UCSD-AML1 (cell line): ENCODE results near the gene PPP1R3G.

Experiments
- DNase-seq: peaks from one replicate; lab custom pipeline; 2025; ENCODE audit not compliant: unreplicated experiment; lab: John Stamatoyannopoulos, UW

PPP1R3G gene

DNA sequence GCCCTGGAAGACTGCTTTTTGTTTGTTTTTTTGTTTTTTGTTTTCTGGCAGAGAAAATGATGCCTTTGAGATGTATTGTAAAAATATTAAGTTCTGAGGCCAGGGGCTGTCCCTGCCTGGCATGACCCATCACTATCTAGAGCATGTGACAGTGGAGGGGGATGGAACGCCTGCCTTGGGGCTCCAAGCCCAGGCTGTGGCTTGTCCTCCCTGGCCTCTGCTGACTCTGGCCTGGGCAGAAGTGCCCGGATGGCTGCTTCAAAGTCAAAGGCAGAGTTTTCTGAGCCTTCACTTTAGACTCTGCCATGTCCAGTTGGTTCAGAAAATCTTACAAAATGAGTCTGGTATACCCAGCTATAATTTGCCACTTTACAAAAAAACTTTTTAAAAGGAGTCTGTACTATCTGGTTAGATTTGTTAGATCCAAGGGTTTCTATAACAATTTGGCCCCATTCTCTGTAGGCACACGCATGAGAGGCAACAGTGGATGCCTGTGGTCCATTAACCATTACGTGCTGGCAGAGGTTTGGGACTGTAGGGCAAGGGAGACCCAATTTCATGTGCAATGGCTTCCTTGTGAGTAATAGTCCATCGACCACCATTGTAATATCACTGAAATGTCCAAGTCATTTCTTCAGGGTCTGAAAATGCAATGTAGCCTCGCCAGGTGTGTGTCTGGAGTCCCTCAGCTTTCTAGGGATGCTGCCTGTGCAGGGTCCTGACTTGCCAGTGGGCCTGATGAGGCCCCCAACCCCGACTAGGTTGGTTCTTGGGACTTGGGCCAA is 8.3 kb downstream of the PPP1R3G start:
- DNase-seq, result no peak

DNA sequence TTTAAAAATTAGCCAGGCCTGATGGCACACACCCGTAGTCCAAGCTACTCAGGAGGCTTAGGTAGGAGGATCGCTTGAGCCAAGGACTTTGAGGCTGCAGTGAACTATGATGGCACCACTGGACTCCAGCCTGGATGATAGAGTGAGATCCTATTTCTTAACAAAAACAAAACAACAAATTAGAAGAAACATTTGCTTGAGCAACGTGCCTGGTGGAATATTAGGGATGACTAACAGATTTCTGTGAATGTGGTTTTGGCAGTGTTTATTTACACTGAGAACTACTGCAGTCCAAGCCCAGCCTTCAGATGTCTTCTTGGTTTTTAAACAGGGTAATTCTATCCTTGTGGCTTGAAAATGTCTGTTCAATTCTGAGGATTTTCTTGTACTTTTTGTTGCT is 9.2 kb downstream of the PPP1R3G start:
- DNase-seq, result no peak

DNA sequence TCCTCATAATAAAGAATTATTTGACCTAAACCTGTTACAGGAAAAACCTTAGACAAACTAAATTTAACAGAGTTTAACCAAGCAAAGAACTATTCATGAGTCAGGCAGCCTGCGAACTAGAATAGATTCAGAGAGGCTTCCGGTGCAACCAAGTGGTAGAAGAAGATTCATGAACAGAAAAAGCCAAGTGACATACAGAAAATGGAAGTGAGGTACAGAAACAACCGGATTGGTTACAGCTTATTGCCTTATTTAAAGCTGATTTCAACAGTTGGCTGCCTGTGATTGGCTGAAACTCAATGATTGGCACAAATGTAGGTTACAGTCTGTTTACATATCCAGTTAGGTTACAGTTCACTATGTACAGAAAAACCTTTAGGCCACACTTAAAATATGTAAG is 10.1 kb downstream of the PPP1R3G start:
- no peak for DNase-seq

DNA sequence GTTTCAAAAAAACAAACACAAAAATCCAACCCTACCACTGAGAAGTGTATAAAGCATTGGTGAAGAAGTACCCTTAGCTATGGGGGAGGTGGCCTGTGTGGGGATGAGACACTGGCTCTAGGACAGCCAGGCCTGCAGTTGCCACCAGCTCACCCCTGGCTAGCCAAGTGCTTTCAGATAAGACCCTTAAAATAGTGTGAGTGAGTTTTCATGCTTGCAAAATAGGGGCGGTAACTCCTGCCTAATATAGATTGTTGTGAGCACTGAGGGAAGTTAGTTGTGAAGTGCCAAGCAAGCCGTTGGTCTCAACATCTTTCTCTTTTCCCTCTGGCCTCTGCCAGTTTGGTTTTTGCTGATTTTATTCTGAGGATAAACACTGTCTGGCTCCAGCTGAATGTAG is 11.3 kb downstream of the PPP1R3G start:
- DNase-seq, result no peak

DNA sequence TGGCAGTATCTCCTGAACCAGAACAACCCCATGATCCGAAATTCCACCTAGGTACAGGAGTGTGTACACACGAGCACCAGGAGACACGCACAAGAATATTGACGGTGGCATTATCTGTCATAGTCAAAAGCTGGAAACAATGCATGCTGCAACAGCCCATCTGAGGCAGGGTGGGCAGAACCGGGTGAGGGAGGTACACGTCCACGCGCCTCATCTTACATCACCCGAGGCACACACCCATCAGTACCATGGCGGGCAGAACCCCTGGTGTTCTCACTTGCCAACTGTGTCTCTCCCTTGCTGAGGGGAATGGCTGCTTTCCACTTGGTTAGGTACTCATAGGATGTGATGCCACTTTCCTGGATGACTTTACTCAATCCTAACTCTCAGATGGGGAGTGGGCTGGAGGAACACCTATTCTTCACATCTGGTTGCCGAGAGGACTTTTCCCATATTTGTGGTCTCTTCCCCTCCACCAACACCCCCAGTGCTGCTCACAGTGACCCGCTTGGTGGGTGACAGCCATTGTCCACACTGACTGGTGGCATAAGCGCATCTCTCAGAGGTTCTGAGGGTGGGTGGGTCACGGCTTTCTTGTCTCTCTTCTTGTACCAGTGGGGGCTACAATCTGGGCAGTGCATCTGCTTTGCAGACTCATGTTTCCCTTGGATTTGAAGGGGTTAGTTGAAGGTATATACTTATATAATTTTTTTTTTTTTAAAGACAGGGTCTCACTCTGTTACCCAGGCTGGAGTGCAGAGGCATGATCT is 13.5 kb downstream of the PPP1R3G start:
- no peak for DNase-seq

DNA sequence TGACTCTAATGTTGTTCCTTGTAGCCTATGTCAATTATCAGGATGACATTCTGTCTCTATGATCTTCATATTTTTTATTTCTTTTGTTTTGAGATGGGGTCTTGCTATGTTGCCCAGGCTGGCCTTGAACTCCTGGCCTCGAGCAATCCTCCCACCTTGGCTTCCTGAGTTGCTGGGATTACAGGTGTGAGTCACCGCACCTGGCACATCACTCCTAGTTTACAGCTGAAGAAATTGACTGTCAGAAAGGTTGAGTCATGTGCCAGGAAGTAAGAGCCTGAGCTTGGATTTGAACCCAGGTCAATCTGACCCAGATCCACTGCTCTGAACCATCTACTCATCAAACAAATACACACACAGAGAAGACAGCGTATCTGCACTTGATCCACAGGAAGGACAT is 14.4 kb downstream of the PPP1R3G start:
- DNase-seq, result no peak

DNA sequence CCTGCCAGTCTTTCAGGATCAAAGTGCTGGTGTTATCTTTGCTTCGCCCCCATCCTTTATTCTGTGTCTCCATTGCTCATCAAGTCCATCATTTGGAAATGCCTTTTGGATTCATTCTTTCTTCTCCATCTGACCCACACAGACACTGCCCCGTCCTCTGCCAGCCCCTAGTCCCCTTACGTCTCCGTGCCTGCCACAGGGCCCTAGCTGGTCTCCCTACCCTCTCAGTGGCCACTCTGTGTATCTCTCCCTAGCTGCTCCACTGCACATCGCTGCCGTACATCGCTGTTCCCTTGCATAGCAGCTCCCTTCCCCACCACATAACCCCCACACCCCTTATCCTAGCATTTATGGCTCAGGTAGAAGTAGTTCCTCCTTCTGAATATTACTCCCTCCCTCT is 15.7 kb downstream of the PPP1R3G start:
- no peak for DNase-seq

DNA sequence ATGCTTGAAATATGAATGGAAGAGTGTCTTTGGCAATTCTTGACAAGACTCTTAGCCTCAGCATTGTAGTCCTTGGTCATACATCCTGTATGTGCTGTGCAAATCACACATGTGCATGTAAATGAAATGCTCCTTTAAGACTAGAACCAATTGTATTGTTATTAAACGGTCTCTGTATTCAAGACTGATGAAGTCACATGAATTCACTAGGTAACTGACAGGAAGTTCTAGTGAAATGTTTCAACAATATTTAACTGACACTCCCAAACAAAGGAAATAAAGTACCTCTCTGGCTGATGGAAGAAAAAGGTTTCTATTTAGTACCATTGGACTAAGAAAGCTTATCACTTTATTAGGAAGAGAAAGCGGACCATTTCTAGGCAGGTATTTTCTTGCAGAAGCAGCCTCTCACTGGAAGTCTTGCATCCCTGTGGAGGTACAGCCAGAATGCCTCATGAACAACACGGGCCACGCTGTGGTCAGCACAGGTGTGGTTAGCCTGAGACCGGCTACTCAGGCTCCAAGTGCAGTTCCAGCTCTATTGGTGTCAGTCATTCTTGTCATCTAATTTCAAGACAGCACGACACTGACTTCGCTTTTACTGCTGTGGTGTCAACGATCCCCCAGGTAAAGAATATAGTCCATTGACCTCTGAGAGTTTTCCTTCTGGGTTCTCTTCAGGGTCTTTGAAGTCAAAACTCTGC is 17.3 kb downstream of the PPP1R3G start:
- DNase-seq, result no peak

DNA sequence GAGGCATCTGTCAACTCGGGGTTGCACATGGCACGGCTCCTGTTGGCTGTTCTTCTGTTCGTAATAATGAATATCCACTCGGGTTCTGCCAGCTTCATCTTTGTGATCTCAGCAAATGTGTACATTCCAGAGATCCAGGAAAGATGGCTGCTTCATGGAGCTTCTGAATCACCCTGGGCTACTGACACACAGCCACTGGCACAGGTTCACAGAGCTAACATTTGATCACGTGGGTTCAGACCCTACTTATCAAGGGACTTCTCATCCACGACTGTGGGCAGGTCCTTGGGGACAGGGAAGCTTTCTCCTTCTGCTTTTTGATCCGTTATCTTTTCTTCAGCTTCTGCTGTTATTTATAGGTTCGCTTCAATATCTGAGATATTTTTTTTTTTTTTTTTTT is 18.1 kb downstream of the PPP1R3G start:
- no peak for DNase-seq

DNA sequence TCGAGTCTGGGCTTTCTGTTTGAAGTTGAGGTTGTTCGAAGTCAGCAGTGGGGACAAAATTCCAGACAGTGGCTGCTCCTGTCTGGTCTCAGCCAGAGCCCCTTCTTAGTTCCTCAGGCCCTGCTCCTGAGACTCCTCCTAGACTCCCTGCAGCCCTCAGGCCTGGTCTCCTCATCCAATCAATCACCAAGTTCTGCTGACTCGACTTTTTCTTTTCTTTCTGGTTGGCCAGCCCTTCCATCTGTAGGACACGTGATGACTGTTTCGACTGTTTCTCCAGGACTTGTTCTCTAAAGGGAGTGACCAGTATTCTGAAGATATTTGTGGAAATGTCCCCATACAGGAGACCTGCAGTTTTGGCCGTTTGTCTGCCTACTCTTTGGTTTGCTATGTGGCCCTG is 19.5 kb downstream of the PPP1R3G start:
- no peak for DNase-seq

DNA sequence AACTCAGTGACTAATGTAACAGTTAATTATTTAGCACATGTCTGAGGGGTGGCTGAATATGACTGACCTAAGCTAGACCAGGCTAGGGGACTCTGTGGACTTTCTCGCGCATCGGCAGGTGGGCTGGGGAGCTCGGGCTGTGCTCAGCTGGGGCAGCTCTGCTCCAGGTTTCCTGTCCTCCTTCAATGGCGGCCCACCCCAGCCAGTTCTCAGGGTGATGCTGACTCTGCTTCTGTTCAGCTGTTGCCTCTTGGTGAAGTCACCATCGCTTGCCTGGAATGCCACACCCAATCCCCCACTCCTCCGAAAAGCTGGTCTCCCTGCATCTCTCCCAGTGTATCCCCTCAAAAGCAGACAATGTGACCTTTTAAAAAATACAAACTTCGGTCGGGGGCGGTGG is 20.0 kb downstream of the PPP1R3G start:
- DNase-seq, result no peak

DNA sequence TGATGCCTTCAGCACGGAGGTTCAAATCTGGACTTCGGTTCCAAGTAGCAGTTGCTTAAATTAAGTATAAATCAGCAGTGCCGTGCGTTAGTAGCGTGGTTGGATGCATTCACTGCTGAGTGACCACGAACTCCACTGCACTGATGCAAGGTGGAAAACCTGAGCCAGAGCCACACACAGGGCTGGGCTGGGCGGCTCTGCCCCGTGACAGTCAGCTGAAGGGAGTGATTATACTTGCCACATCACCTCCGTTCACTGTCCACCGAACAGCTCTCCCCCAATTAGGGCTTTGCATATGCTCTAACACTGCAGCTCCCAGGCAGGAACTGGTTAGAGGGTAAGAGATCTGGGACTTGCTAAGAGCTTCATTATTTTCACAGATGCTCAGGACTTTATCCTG is 22.2 kb downstream of the PPP1R3G start:
- no peak for DNase-seq

DNA sequence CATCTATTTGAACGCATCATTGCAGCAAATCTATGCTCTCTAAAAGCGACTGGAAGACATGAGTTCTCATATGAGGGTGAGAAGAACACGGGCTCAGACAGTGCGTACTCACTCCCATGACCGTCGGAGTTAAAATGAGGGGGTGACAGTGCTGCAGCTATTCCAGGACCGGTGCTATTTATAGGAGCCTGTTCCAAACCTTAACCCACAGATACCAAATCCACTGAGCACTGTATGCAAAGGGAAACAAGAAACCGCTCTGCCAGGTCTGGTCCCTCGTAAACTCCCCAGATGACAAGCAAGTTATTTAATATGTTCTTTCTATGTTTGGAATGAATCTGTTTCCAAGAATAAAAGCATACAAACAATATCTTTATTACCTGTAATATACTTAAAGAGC is 22.9 kb downstream of the PPP1R3G start:
- DNase-seq, result no peak

DNA sequence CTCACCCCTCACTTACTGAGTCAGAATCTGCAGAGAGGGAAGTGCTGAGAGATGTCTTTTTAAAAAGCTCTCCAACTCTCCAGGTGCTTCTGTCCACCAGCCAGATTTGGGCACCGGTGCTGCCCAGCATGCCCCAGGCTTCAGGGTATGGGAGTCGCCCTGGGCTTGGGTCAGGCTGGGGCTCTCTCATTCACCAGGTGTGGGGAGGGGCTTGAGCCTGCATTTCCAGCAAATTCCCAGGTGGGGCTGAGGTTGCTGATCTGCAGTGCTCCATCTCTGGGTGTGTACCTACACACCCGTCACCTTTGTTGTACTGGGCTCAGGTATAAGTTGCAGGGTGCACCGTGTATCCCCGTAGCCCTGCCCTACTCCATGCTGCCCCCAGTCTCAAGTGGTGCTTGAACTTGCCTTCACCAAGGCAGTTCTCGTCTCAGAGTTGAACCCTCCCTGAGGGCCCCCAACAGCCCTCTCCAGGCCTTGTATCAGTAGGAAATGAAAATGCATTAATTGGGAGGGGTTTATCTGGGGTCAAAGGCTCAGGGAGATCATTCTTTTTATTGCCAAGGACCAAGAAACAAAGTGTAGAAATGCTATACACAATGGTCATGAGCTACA is 23.5 kb downstream of the PPP1R3G start:
- DNase-seq, result no peak

DNA sequence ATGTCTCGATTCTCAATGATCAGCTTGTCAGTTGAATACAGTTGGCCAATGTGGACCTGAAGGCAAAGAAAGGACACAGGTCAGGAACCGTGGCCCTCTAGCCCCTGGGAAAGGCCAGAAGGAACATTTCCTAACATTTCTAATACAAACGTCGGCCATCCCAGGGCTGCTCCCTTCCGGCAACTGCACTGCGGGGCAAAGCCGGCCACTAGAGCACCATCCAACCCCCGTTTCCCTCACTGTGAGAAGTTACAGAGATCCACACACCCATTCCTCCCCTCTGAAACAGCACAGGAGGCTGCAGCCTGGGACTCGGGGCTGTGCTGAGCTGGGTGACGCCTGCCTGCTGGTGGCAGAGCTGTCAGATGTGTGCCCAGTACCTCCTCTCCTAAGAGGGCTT is 24.3 kb downstream of the PPP1R3G start:
- DNase-seq, result no peak

DNA sequence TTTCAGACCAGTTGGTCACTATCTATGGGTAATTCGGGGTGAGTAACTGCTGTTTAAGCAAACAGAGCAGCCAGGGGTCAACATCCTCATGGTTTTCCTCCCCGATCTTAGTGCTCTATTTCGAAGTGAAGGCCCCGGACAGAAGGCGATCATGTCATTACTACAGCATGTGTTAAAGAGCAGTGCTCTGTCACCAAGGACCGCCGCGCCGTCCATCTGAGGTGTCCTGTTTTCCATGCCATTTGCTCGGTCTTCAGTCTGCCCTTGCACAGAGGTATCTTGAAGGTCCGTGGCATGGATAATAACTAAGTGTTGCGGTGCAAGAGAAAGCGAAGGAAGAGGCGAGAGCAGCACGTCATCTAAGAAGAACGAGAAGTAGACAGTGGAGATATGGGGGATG is 25.1 kb downstream of the PPP1R3G start:
- no peak for DNase-seq

DNA sequence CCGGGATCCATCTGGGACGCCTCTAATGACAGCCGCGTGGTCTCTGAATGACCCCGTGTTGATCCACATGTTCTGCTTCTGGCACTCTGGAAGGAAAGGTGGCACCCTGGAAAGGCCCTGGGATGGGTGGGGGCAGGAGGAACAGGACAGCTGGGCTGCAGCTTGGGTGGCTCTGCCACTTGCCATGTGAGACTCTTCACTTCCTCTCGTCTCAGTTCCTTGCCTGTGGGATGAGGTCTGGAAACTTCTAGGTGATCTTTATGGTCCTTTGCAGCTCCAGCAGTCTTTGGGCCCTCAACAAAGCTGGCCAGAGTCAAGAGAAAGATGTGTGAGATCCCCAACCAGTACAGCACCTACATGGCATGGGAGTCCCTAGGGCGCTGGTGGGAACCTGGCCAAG is 26.5 kb downstream of the PPP1R3G start:
- no peak for DNase-seq

DNA sequence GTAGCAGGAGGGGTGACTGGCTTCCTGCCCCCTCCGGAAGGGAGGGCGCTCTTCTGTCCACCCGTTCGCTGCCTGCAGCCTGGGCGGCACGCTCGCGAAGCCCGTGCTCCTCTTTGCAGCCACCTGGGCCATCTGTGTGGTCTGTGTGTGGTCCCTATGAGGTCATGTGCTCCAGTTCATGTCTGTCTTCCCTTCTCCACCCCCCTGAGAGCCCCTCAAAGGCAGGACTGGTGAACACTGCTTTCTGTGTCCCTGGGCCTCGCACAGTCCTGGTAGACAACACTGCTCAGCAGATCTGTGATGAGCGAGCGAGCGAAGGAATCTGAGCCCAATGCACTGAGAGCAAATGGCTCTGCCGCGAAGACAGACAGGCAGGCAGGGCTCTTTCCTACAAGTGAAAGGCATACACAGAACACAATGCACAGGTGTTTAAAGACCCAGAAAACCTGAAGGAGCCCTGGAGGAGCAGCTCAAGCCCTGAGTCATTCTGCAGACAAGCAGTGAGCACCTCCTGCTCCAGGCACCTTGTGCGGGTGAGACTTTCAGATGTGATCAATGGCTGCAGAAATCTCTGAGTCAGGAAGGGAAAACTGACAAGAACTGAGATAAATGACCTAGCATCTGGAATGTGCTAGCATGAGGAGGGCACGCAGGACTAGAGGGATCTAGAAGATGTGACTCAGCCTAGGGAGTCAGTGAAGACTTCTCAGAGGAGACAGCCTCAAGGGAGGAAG is 27.1 kb downstream of the PPP1R3G start:
- DNase-seq, result no peak

DNA sequence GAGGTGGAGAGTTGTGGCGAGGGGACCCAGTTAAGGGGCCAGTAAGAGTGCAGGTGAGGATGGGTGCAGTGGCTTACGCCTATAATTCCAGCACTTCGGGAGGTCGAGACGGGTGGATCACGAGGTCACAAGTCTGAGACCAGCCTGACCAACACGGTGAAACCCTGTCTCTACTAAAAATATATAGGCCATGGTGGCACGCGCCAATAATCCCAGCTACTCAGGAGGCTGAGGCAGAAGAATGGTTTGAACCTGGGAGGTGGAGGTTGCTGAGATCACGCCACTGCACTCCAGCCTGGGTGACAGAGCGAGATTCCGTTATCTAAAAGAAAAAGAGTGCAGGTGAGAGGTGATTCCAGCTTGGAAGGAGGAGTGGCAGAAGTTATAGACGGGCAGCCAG is 28.0 kb downstream of the PPP1R3G start:
- DNase-seq, result no peak

DNA sequence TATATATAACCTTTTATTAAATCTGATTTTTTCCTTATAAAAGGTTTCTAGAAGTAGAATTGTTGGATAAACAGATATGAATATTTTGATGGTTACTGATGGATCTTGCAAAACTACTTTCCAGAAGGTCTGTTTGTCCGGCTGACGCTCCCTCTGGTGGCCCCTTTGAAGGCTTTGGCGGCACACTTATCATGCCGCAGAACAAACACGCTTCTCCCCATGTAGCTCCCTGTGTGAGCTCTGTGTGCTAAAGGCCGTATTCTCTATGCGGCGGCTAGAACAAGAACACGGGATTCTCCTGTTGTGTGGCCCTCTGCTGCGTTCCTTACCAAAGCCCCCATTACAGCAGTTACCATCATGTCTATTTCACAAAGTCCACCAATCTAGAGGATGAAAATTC is 30.0 kb downstream of the PPP1R3G start:
- DNase-seq, result no peak
